GM10266 (cell line): ENCODE results near the gene TFAP2A.
A peak's percentile ranks its signal among the peaks of the same experiment; 100 is the strongest.

Experiments
- DNase-seq: peaks from one replicate; pipeline ENCODE4 v3.0.0; 2012; ENCODE audit errors: extremely low spot score
- TF ChIP-seq, protein P1 (sequence below): IDR thresholded peaks from 2 replicates; pipeline ENCODE4 v1.5.1; 2012; ENCODE audit warnings: mild to moderate bottlenecking, low read depth; ENCODE audit not compliant: control insufficient read depth, insufficient read depth; ENCODE audit errors: missing control alignments

Gene TFAP2A

DNA sequence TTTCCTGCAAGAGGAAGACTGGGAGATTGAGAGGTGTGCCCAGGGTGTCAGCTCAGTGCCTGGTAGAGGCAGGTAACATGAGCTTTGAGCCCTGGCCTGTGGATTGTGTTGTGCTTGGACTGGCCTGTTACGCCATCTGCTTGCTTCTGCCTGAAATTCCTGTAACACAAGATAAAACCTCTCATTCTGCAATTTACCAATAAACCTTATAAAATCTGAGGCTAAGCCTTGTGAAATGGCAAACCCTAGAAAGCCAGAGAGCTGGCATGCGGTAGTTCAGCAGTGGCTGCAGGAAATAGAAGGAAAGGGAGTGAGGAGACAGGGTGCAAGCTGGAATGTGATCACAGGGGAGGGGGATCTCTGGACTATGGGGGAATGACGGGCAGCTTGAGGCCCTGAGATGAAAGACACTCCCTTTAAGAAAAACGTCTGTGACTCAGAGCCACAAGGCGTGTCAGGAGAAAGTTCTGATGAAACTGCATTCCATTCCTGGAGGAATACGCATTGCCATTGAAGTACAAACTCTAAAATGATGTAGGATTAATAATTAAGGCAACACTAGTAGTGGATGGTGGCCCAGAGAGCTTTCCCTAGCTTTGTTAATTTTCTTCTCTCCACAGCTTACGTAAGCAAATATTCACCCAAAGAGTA, 26.3 kb upstream of the TFAP2A start:
- no peak for DNase-seq
- TF ChIP-seq, protein P1, sequence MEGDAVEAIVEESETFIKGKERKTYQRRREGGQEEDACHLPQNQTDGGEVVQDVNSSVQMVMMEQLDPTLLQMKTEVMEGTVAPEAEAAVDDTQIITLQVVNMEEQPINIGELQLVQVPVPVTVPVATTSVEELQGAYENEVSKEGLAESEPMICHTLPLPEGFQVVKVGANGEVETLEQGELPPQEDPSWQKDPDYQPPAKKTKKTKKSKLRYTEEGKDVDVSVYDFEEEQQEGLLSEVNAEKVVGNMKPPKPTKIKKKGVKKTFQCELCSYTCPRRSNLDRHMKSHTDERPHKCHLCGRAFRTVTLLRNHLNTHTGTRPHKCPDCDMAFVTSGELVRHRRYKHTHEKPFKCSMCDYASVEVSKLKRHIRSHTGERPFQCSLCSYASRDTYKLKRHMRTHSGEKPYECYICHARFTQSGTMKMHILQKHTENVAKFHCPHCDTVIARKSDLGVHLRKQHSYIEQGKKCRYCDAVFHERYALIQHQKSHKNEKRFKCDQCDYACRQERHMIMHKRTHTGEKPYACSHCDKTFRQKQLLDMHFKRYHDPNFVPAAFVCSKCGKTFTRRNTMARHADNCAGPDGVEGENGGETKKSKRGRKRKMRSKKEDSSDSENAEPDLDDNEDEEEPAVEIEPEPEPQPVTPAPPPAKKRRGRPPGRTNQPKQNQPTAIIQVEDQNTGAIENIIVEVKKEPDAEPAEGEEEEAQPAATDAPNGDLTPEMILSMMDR = no peak

GRCh38 chr6:10437891-10438290, 23.0 kb upstream of the TFAP2A start:
- DNase-seq = no peak
- TF ChIP-seq, protein P1 = no peak

DNA sequence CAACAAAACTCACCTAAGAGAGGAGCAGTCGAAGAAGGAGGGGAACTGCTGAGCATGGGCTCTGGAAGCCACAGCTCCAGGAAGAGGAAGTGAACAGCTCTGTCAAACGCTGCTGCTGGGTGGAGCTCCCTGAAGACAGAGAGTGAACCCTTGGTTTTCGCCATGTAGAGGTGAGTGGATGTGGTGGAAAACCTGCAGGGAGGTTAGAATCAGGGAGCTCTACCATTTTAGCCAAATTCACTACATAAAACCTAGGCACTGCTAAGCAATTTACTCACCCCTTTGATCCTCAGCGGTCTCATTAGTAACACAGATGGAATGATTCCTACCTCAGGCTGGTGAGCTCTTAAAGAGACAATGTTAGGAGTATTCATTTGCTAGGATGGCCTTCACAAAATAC, 19.4 kb upstream of the TFAP2A start:
- TF ChIP-seq, protein P1 = no peak
- no peak for DNase-seq

DNA sequence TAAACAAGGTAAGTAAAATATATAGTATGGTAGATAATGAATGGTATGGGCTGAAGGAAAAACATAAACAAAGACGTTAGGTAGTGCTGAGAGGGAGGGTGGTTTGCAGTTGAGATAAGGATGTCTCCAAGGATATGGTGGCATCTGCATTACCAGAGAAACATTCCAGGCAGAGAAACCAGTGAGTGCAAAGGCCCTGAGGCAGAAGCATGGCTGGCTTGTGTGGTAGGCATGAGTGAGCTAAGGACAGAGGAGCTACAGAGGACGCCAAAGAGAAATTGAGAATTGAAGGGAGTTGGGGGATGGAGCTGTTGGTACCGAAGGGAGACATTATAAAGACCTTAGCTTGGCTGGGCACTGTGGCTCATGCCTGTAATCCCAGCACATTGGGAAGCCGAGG, 18.4 kb upstream of the TFAP2A start:
- DNase-seq = no peak
- TF ChIP-seq, protein P1 = no peak

GRCh38 chr6:10431423-10432164, 16.7 kb upstream of the TFAP2A start:
- TF ChIP-seq, protein P1 = no peak
- no peak for DNase-seq

DNA sequence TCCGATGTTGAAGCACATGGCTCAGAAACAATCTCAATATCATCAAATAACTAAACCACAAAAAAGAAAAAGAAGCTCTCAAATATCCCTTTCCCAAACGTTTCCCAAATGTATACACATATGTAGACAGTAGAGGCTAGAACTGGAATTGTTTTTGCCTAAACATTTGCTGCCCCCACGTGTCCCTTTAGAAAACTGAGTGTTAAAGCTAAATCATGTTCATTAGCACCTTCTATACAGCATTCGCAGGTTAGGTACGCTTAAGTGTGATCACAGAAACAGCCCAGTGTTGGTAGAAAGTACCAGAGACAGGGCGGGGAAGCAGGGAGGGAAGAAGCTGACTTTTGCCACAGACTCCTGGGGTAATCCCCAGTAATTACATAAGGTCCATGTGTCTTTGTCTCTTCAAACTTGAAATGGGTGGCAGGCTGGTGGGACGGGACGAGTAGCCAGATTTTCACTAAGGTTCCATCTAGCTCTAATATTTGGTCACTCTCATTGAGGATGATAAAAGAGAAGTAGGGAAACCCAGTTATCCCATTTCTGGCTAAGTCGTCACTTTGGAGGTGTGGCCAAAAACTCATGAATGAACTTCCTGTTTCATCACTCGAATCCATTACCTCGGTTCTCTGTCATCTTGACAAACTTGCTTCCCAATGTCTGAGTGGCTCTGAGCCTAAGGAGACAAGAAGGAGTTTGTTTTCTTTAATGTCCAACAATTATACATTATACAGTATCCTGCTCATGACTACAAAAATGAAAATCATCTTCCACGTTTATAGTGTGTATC, 15.0 kb upstream of the TFAP2A start:
- TF ChIP-seq, protein P1 = peak; percentile 70
- DNase-seq = peak; percentile 66
